ENCODE results near the gene FBXO4. TPM values are rescaled to one million over a fixed set of nuclear protein-coding genes. Genes with fewer than 3 reads are reported as not detected.

FBXO4 gene
- total RNA-seq, 6 experiments from 2014 or later, result 5.1 to 14.6 (median 6.3) TPM

- WGBS (ENCODE audit: insufficient coverage, low coverage, low lambda C conversion rate, missing lambda C conversion rate), result 79% methylated on average over 6 of the region's 6 CpGs
- no peak for ATAC-seq
- Histone ChIP-seq H3K9me3 (no peaks in the 10 kb centered on the region), H3K36me3 (no peaks in the 10 kb centered on the region), H3K27ac (no peak overlapping the region), H3K27me3 (no peaks in the 10 kb centered on the region), H3K4me1 (no peaks in the 10 kb centered on the region), H3K4me3 (no peak overlapping the region)
- no peak for TF ChIP-seq CTCF (IDR thresholded peaks at IDR 0.05)
- no peak for TF ChIP-seq POLR2A (IDR thresholded peaks at IDR 0.05)
- no peak for DNase-seq
- intact Hi-C loops (cut with DNase I), result no loop called here
Observed at GRCh38 chr5:41966401-41967105, 41.5 kb downstream of the FBXO4 start.

- WGBS (ENCODE audit: insufficient coverage, low coverage, low lambda C conversion rate, missing lambda C conversion rate), result 66% methylated on average over 3 of the region's 3 CpGs
Observed at GRCh38 chr5:41967401-41967800, 42.3 kb downstream of the FBXO4 start.

GRCh38 chr5:41968153-41968723 is 43.2 kb downstream of the FBXO4 start:
- TF ChIP-seq POLR2A (IDR thresholded peaks at IDR 0.05), result no peak
- TF ChIP-seq CTCF (IDR thresholded peaks at IDR 0.05), result no peak
- intact Hi-C loops (cut with DNase I), result no loop called here
- 80% methylated on average over 13 of the region's 22 CpGs for WGBS (ENCODE audit: insufficient coverage, low coverage, low lambda C conversion rate, missing lambda C conversion rate)

More at GRCh38 chr5:41967401-41967800, 42.3 kb downstream of the FBXO4 start:
- Histone ChIP-seq H3K4me3 (no peak overlapping the region), H3K27me3 (no peaks in the 10 kb centered on the region), H3K36me3 (no peaks in the 10 kb centered on the region), H3K4me1 (no peaks in the 10 kb centered on the region), H3K27ac (no peak overlapping the region), H3K9me3 (no peaks in the 10 kb centered on the region)
- TF ChIP-seq POLR2A (IDR thresholded peaks at IDR 0.05), result no peak
- no peak for TF ChIP-seq CTCF (IDR thresholded peaks at IDR 0.05)
- no peak for DNase-seq
- no peak for ATAC-seq
- intact Hi-C loops (cut with DNase I), result no loop called here

GRCh38 chr5:41973087-41973486 is 48.0 kb downstream of the FBXO4 start:
- DNase-seq, result no peak
- no peak overlapping the region for H3K27ac ChIP-seq
- TF ChIP-seq CTCF (IDR thresholded peaks at IDR 0.05) (no peak), POLR2A (IDR thresholded peaks at IDR 0.05) (no peak)

More at GRCh38 chr5:41968153-41968723, 43.2 kb downstream of the FBXO4 start:
- Histone ChIP-seq H3K27me3 (no peaks in the 10 kb centered on the region), H3K4me1 (no peaks in the 10 kb centered on the region), H3K4me3 (no peak overlapping the region), H3K27ac (no peak overlapping the region), H3K36me3 (no peaks in the 10 kb centered on the region), H3K9me3 (no peaks in the 10 kb centered on the region)
- DNase-seq (no peak), ATAC-seq (no peak)

More at GRCh38 chr5:41973087-41973486, 48.0 kb downstream of the FBXO4 start:
- Histone ChIP-seq H3K9me3 (no peaks in the 10 kb centered on the region), H3K4me1 (no peaks in the 10 kb centered on the region), H3K27me3 (no peaks in the 10 kb centered on the region), H3K36me3 (no peaks in the 10 kb centered on the region), H3K4me3 (no peak overlapping the region)
- 92% methylated on average over 3 of the region's 3 CpGs for WGBS (ENCODE audit: insufficient coverage, low coverage, low lambda C conversion rate, missing lambda C conversion rate)
- ATAC-seq, result no peak
- intact Hi-C loops (cut with DNase I), result no loop called here
